ENCODE results near the gene MT3. TPM values are rescaled to one million over a fixed set of nuclear protein-coding genes. Genes with fewer than 3 reads are reported as not detected.
A peak's percentile ranks its signal among the peaks of the same experiment; 100 is the strongest.

The MT3 gene
- total and polyA plus RNA-seq, 2 of the 8 experiments (the other 6 are each of a cell fraction or from before 2014, with no cell fraction given) = 0.17 TPM; not detected in 1

GRCh38 chr16:56551796-56552738, 37.3 kb upstream of the MT3 start:
- Histone ChIP-seq H2BK120ac (replicated peaks; ENCODE audit: low read depth, low read length) (no peak overlapping the region), H3K14ac (ENCODE audit: insufficient read length) (no peak overlapping the region), H4K5ac (ENCODE audit: insufficient read length, low read depth, low read length) (no peak overlapping the region), H2AK5ac (ENCODE audit: low read depth, low read length) (no peak overlapping the region), H3K4me3 (ENCODE audit: extremely low read depth in 1 of 4, insufficient read depth in 2 of 4, low read depth in 3 of 4, low read length in 4 of 4) (no peak overlapping the region), H2AFZ (ENCODE audit: low read length) (no peak overlapping the region), H3K9ac (replicated peaks in 1 of 4; ENCODE audit: extremely low read depth in 1 of 4, low read depth in 3 of 4, low read length in 3 of 4) (no peak overlapping the region), H2BK20ac (ENCODE audit: low read length) (no peak overlapping the region), H3K4ac (replicated peaks; ENCODE audit: insufficient read length, low read depth, low read length) (no peak overlapping the region), H3K4me2 (ENCODE audit: insufficient read depth in 1 of 2, low read depth in 2 of 2, low read length in 2 of 2) (no peak overlapping the region), H3K4me1 (replicated peaks in 1 of 4; ENCODE audit: control insufficient read depth in 3 of 4, insufficient read depth in 4 of 4, low read length in 3 of 4) (peaks cover 5% of the 10 kb centered on the region in 4 experiments; a peak in 5 of 7 replicates), H3K79me1 (ENCODE audit: low read depth, low read length) (no peaks in the 10 kb centered on the region), H4K91ac (replicated peaks; ENCODE audit: insufficient read length, low read length) (no peak overlapping the region), H3K23ac (ENCODE audit: insufficient read length) (no peak overlapping the region), H3K27ac (ENCODE audit: low read depth, low read length) (no peak overlapping the region), H2BK15ac (ENCODE audit: low read length) (0 out of 2 replicates have a peak overlapping the region, but pooled peaks have one; percentile 29), H3K18ac (ENCODE audit: extremely low read depth, low read length) (no peak overlapping the region), H3K79me2 (ENCODE audit: control insufficient read depth in 1 of 2, insufficient read depth in 2 of 2, low read length in 2 of 2) (no peaks in the 10 kb centered on the region), H3K27me3 (replicated peaks in 1 of 4; ENCODE audit: control insufficient read depth in 3 of 4, extremely low read depth in 1 of 4, insufficient read depth in 3 of 4, low read length in 3 of 4) (peaks cover 0 to 15% (median 11%) of the 10 kb centered on the region in 4 experiments; a peak in 4 of 7 replicates), H3K23me2 (ENCODE audit: low read depth, low read length) (no peaks in the 10 kb centered on the region), H4K20me1 (replicated peaks in 1 of 2; ENCODE audit: control insufficient read depth in 1 of 2, insufficient read depth in 2 of 2, low read length in 2 of 2) (no peaks in the 10 kb centered on the region), H2BK12ac (ENCODE audit: low read depth, low read length) (no peak overlapping the region), H4K8ac (ENCODE audit: extremely low read depth, insufficient read depth, low read length) (no peak overlapping the region), H3K56ac (replicated peaks; ENCODE audit: insufficient read length, low read depth, low read length) (no peak overlapping the region), H3K36me3 (ENCODE audit: control insufficient read depth in 2 of 4, insufficient read depth in 4 of 4, low read length in 3 of 4) (no peaks in the 10 kb centered on the region), H3K9me3 (ENCODE audit: insufficient read depth in 2 of 2, low read depth in 1 of 2, low read length in 1 of 2) (no peaks in the 10 kb centered on the region), H2BK5ac (ENCODE audit: low read depth, low read length) (no peak overlapping the region)
- ChIA-PET POLR2A (ENCODE audit: partially characterized antibody) (no interaction called here), CTCF (ENCODE audit: partially characterized antibody) (interaction anchor here (0.7 to 1.1 kb wide), 4 partner anchors 11 to 49 kb away, joined by 3 to 4 read pairs (median 3); no protein-coding TSS in a partner anchor)
- no peak for DNase-seq (ENCODE audit: low read depth in 1 of 2, low spot score in 2 of 2)
- no peak for FAIRE-seq
- 83% methylated on average over 11 of the region's 11 CpGs; no CpG with 5 or more reads in 1 of the 2 experiments for WGBS, 2 experiments (ENCODE audit: extremely low coverage in 1 of 2, insufficient coverage in 1 of 2, insufficient read length in 1 of 2, insufficient replicate concordance in 2 of 2, low coverage in 1 of 2, low lambda C conversion rate in 2 of 2, missing lambda C conversion rate in 1 of 2)
- TF ChIP-seq ATF2 (IDR thresholded peaks at IDR 0.05; ENCODE audit: low read length) = no peak
- no peak for TF ChIP-seq USF2 (IDR thresholded peaks at IDR 0.05; ENCODE audit: low read length)
- TF ChIP-seq JUN (IDR thresholded peaks at IDR 0.05; ENCODE audit: low read depth, low read length) = no peak
- no peak for TF ChIP-seq HDAC6 (IDR thresholded peaks at IDR 0.05; ENCODE audit: low read depth, low read length)
- TF ChIP-seq E2F6 (IDR thresholded peaks at IDR 0.05) = no peak
- TF ChIP-seq TAF7 (optimal IDR thresholded peaks at IDR 0.05; ENCODE audit: borderline replicate concordance, low read depth, low read length) = no peak
- no peak for TF ChIP-seq GABPA (IDR thresholded peaks at IDR 0.05; ENCODE audit: borderline replicate concordance, insufficient read depth, low read length)

Data from H1 (cell line).